Tibial nerve (tissue), 4 donors: ENCODE measurements around the gene TTBK2. TPM values are rescaled to one million over a fixed set of nuclear protein-coding genes. Genes with fewer than 3 reads are reported as not detected.

Experiments used
- DNase-seq, 2 donors: peaks; one replicate each; pipeline ENCODE4 v3.0.0-alpha.2; 2019; ENCODE audit warnings: low spot score in 2 of 2
- H3K27ac ChIP-seq, 4 donors: fragments of 200-600 bp; sonication (generic) in 3 of 4; one replicate each; pipeline ENCODE4 v1.5.1; 2017 to 2019; ENCODE audit warnings: mild to moderate bottlenecking in 1 of 4
- H3K27me3 ChIP-seq, 2 donors: fragments of 200-600 bp; sonication (generic) in 1 of 2; one replicate each; pipeline versions ENCODE4 v1.5.1 to v1.6.0; 2017 to 2019
- H3K36me3 ChIP-seq, 3 donors: fragments of 200-600 bp; sonication (generic); one replicate each; pipeline ENCODE4 v1.5.1; 2018 to 2019
- H3K4me1 ChIP-seq, 4 donors: fragments of 200-600 bp; sonication (generic) in 3 of 4; one replicate each; pipeline ENCODE4 v1.5.1; 2017 to 2019
- H3K4me3 ChIP-seq, 4 donors: fragments of 200-600 bp; sonication (generic) in 3 of 4; one replicate each; pipeline ENCODE4 v1.5.1; 2017 to 2019; ENCODE audit warnings: mild to moderate bottlenecking in 1 of 4, moderate library complexity in 1 of 4
- H3K9me3 ChIP-seq, 4 donors: fragments of 200-600 bp; sonication (generic) in 3 of 4; one replicate each; pipeline ENCODE4 v1.5.1; 2017 to 2019
- CTCF ChIP-seq, 5 experiments: fragments of 200-600 bp in 3 of 5; fragments of 450-650 bp in 2 of 5; sonication (generic) in 3 of 5; IDR thresholded peaks; one replicate each; pipeline ENCODE4 v1.5.1; 2016 to 2019; ENCODE audit warnings: antibody characterized with exemption in 5 of 5, mild to moderate bottlenecking in 3 of 5, moderate library complexity in 2 of 5
- EP300 ChIP-seq, 2 donors: sonication (generic); formaldehyde crosslinking; IDR thresholded peaks; one replicate each; pipeline ENCODE4 v1.6.1; 2017; ENCODE audit warnings: antibody characterized with exemption in 2 of 2, mild to moderate bottlenecking in 1 of 2
- POLR2A ChIP-seq, 2 donors: fragments of 450-650 bp; IDR thresholded peaks; one replicate each; pipeline ENCODE4 v1.6.1; 2017; ENCODE audit warnings: antibody characterized with exemption in 2 of 2, mild to moderate bottlenecking in 2 of 2, moderate library complexity in 2 of 2
- WGBS, 2 donors: methylation state at CpG; one replicate each; pipeline ENCODE4 v1.1.5; 2018; 5-methylcytosine and 5-hydroxymethylcytosine counted together
- total RNA-seq, 4 donors: library from RNA; depleted of rRNA; stranded (reverse); fragments of >200 nt; gene quantifications; one replicate each; pipeline ENCODE4 v1.1.0, GENCODE V29; 2016

The TTBK2 gene
- total RNA-seq, 4 donors from 2014 or later: 20.2 to 31.2 (median 23.4) TPM

- H3K36me3 ChIP-seq: peaks cover 0 to 11% (median 0%) of the 10 kb centered on the region in 3 donors
Measured at GRCh38 chr15:42788725-42789124, 131.9 kb downstream of the TTBK2 start.

GRCh38 chr15:42786978-42787377 is 133.6 kb downstream of the TTBK2 start:
- Histone ChIP-seq H3K4me3 (no peak overlapping the region), H3K27ac (no peak overlapping the region), H3K4me1 (no peaks in the 10 kb centered on the region), H3K9me3 (no peaks in the 10 kb centered on the region), H3K36me3 (peaks cover 0 to 22% (median 0%) of the 10 kb centered on the region in 3 donors), H3K27me3 (no peaks in the 10 kb centered on the region)
- TF ChIP-seq POLR2A (IDR thresholded peaks at IDR 0.05) (no peak), EP300 (IDR thresholded peaks at IDR 0.05) (no peak), CTCF (IDR thresholded peaks at IDR 0.05) (no peak)
- 89 to 93% methylated on average over 5 of the region's 5 CpGs for WGBS, 2 donors
- no peak for DNase-seq

More at GRCh38 chr15:42788725-42789124, 131.9 kb downstream of the TTBK2 start:
- DNase-seq: no peak
- Histone ChIP-seq H3K27me3 (no peaks in the 10 kb centered on the region), H3K27ac (no peak overlapping the region), H3K4me3 (no peak overlapping the region), H3K4me1 (no peaks in the 10 kb centered on the region), H3K9me3 (no peaks in the 10 kb centered on the region)
- TF ChIP-seq POLR2A (IDR thresholded peaks at IDR 0.05) (no peak), EP300 (IDR thresholded peaks at IDR 0.05) (no peak), CTCF (IDR thresholded peaks at IDR 0.05) (no peak)

GRCh38 chr15:42785569-42785968 is 135.0 kb downstream of the TTBK2 start:
- H3K4me1 ChIP-seq: no peaks in the 10 kb centered on the region
- peaks cover 0 to 27% (median 0%) of the 10 kb centered on the region in 3 donors for H3K36me3 ChIP-seq
- WGBS, 2 donors: 86 to 91% methylated on average over 2 of the region's 2 CpGs
- DNase-seq: no peak
- no peaks in the 10 kb centered on the region for H3K9me3 ChIP-seq
- no peak overlapping the region for H3K27ac ChIP-seq
- TF ChIP-seq EP300 (IDR thresholded peaks at IDR 0.05) (no peak), POLR2A (IDR thresholded peaks at IDR 0.05) (no peak), CTCF (IDR thresholded peaks at IDR 0.05) (no peak)
- H3K27me3 ChIP-seq: no peaks in the 10 kb centered on the region
- no peak overlapping the region for H3K4me3 ChIP-seq

GRCh38 chr15:42784705-42785104 is 135.9 kb downstream of the TTBK2 start:
- Histone ChIP-seq H3K4me1 (no peaks in the 10 kb centered on the region), H3K27me3 (no peaks in the 10 kb centered on the region), H3K36me3 (peaks cover 0 to 26% (median 0%) of the 10 kb centered on the region in 3 donors), H3K27ac (no peak overlapping the region), H3K4me3 (no peak overlapping the region), H3K9me3 (no peaks in the 10 kb centered on the region)
- 95 to 100% methylated on average over 1 of the region's 1 CpG for WGBS, 2 donors
- DNase-seq: no peak
- TF ChIP-seq EP300 (IDR thresholded peaks at IDR 0.05) (no peak), POLR2A (IDR thresholded peaks at IDR 0.05) (no peak), CTCF (IDR thresholded peaks at IDR 0.05) (no peak)

GRCh38 chr15:42782716-42783115 is 137.9 kb downstream of the TTBK2 start:
- Histone ChIP-seq H3K27ac (no peak overlapping the region), H3K9me3 (no peaks in the 10 kb centered on the region), H3K4me3 (no peak overlapping the region), H3K27me3 (no peaks in the 10 kb centered on the region), H3K4me1 (no peaks in the 10 kb centered on the region), H3K36me3 (peaks cover 0 to 26% (median 0%) of the 10 kb centered on the region in 3 donors)
- TF ChIP-seq EP300 (IDR thresholded peaks at IDR 0.05) (no peak), POLR2A (IDR thresholded peaks at IDR 0.05) (no peak), CTCF (IDR thresholded peaks at IDR 0.05) (no peak)
- 96 to 98% methylated on average over 4 of the region's 4 CpGs for WGBS, 2 donors
- DNase-seq: no peak
